Uterus (tissue), 2 donors: ENCODE results near the gene CCL7.

Source experiments
- CTCF ChIP-seq, 4 experiments: fragments of 200-600 bp in 2 of 4; fragments of 450-650 bp in 2 of 4; sonication (generic) in 2 of 4; IDR thresholded peaks; one replicate each; pipeline ENCODE4 v1.5.1; 2016 to 2019; ENCODE audit warnings: antibody characterized with exemption in 4 of 4, mild to moderate bottlenecking in 2 of 4, moderate library complexity in 1 of 4
- POLR2A ChIP-seq, 2 donors: fragments of 450-650 bp; IDR thresholded peaks; one replicate each; pipeline ENCODE4 v1.6.1; 2016; ENCODE audit warnings: antibody characterized with exemption in 2 of 2, mild to moderate bottlenecking in 1 of 2, moderate library complexity in 1 of 2

- TF ChIP-seq CTCF (IDR thresholded peaks at IDR 0.05) (no peak), POLR2A (IDR thresholded peaks at IDR 0.05) (no peak)
These were observed 48.5 kb downstream of the CCL7 start for GRCh38 chr17:34318474-34318873.
